ENCODE results near the gene HMCN2.
"Not testable (repeated sequence)": the region's sequence is repeated elsewhere in the genome, so short reads cannot be mapped to it uniquely, and the experiment has no call there.

The HMCN2 gene

GRCh38 chr9:130331061-130331460 is 65.5 kb downstream of the HMCN2 start:
- no peak for DNase-seq (ENCODE audit: low read depth)

GRCh38 chr9:130331573-130331972 is 66.0 kb downstream of the HMCN2 start:
- DNase-seq (ENCODE audit: low read depth) = no peak

- DNase-seq (ENCODE audit: low read depth) = no peak
These were observed 66.9 kb downstream of the HMCN2 start for GRCh38 chr9:130332384-130332926.

GRCh38 chr9:130333041-130333711 is 67.6 kb downstream of the HMCN2 start:
- DNase-seq (ENCODE audit: low read depth) = no peak

- no peak for DNase-seq (ENCODE audit: low read depth)
These were observed 68.1 kb downstream of the HMCN2 start for GRCh38 chr9:130333712-130334062.

GRCh38 chr9:130334915-130335314 is 69.4 kb downstream of the HMCN2 start:
- DNase-seq (ENCODE audit: low read depth) = no peak

GRCh38 chr9:130336027-130336610 is 70.6 kb downstream of the HMCN2 start:
- DNase-seq (ENCODE audit: low read depth) = no peak

GRCh38 chr9:130336885-130337284 is 71.3 kb downstream of the HMCN2 start:
- DNase-seq (ENCODE audit: low read depth) = no peak

- no peak for DNase-seq (ENCODE audit: low read depth)
These were observed 71.8 kb downstream of the HMCN2 start for GRCh38 chr9:130337318-130337717.

- DNase-seq (ENCODE audit: low read depth) = no peak
These were observed 72.3 kb downstream of the HMCN2 start for GRCh38 chr9:130337784-130338380.

- DNase-seq (ENCODE audit: low read depth) = not testable (repeated sequence)
These were observed 73.3 kb downstream of the HMCN2 start for GRCh38 chr9:130338891-130339290.

- DNase-seq (ENCODE audit: low read depth) = no peak
These were observed 73.7 kb downstream of the HMCN2 start for GRCh38 chr9:130339306-130339705.

GRCh38 chr9:130340011-130340410 is 74.5 kb downstream of the HMCN2 start:
- DNase-seq (ENCODE audit: low read depth) = no peak

- DNase-seq (ENCODE audit: low read depth) = not testable (repeated sequence)
These were observed 75.0 kb downstream of the HMCN2 start for GRCh38 chr9:130340557-130340956.

GRCh38 chr9:130341128-130341527 is 75.6 kb downstream of the HMCN2 start:
- no peak for DNase-seq (ENCODE audit: low read depth)

GRCh38 chr9:130341839-130342713 is 76.5 kb downstream of the HMCN2 start:
- no peak for DNase-seq (ENCODE audit: low read depth)

- DNase-seq (ENCODE audit: low read depth) = no peak
These were observed 77.1 kb downstream of the HMCN2 start for GRCh38 chr9:130342714-130343085.

GRCh38 chr9:130343445-130343918 is 77.9 kb downstream of the HMCN2 start:
- peak; percentile 26 for DNase-seq (ENCODE audit: low read depth)

GRCh38 chr9:130344366-130344765 is 78.8 kb downstream of the HMCN2 start:
- no peak for DNase-seq (ENCODE audit: low read depth)

GRCh38 chr9:130345009-130345896 is 79.7 kb downstream of the HMCN2 start:
- no peak for DNase-seq (ENCODE audit: low read depth)

GRCh38 chr9:130345897-130346385 is 80.4 kb downstream of the HMCN2 start:
- no peak for DNase-seq (ENCODE audit: low read depth)
